Small intestine (tissue), 7 donors: ENCODE data around the gene HK2. TPM values are rescaled to one million over a fixed set of nuclear protein-coding genes. Genes with fewer than 3 reads are reported as not detected.
A peak's percentile ranks its signal among the peaks of the same experiment; 100 is the strongest.

Source experiments
- DNase-seq, 2 donors: peaks; one replicate each; pipeline versions ENCODE4 v3.0.0 to v3.0.0-alpha.2; 2013
- FAIRE-seq: peaks from 2 replicates; lab custom pipeline; 2012; peaks lifted over from hg19 to GRCh38; lab: Jason Lieb, UNC
- H3K27ac ChIP-seq, 3 donors: one replicate each; pipeline ENCODE4 v1.5.1; 2013; ENCODE audit warnings: low read length in 2 of 3, mild to moderate bottlenecking in 2 of 3, control low read depth in 1 of 3, inconsistent platforms in 1 of 3, low read depth in 1 of 3, moderate library complexity in 1 of 3
- H3K27me3 ChIP-seq, 3 donors: one replicate each; pipeline ENCODE4 v1.6.1; 2013; ENCODE audit warnings: low read length in 3 of 3, inconsistent platforms in 1 of 3; ENCODE audit not compliant: control insufficient read depth in 3 of 3, insufficient read depth in 3 of 3
- H3K36me3 ChIP-seq, 3 donors: one replicate each; pipeline ENCODE4 v1.6.1; 2013; ENCODE audit warnings: low read length in 3 of 3, inconsistent platforms in 1 of 3, low read depth in 1 of 3, mild to moderate bottlenecking in 1 of 3, moderate library complexity in 1 of 3; ENCODE audit not compliant: control insufficient read depth in 3 of 3, insufficient read depth in 2 of 3
- H3K4me1 ChIP-seq, 3 donors: one replicate each; pipeline ENCODE4 v1.6.1; 2013; ENCODE audit warnings: low read length in 2 of 3, inconsistent platforms in 1 of 3, low read depth in 1 of 3, mild to moderate bottlenecking in 1 of 3, moderate library complexity in 1 of 3; ENCODE audit not compliant: control insufficient read depth in 3 of 3, insufficient read depth in 2 of 3
- H3K4me3 ChIP-seq, 3 donors: one replicate each; pipeline ENCODE4 v1.5.1; 2013; ENCODE audit warnings: low read length in 3 of 3, control low read depth in 1 of 3, inconsistent platforms in 1 of 3, low read depth in 1 of 3, mild to moderate bottlenecking in 1 of 3, moderate library complexity in 1 of 3
- H3K9me3 ChIP-seq, 2 donors: one replicate each; pipeline ENCODE4 v1.6.1; 2013; ENCODE audit warnings: low read depth in 1 of 2, low read length in 1 of 2; ENCODE audit not compliant: control insufficient read depth in 2 of 2, insufficient read depth in 1 of 2
- WGBS, 3 donors: extraction: QIAGEN DNeasy Blood & Tissue Kit; methylation state at CpG; one replicate each; pipeline ENCODE4 v1.1.7; 2013; 5-methylcytosine and 5-hydroxymethylcytosine counted together
- polyA plus RNA-seq, 4 donors: library from polyadenylated mRNA; stranded (reverse) in 3 of 4; unstranded in 1 of 4; fragments of 200-250 nt in 3 of 4; fragments of 120-200 nt in 1 of 4; gene quantifications; one replicate each; pipeline versions ENCODE4 v1.2.1 to v1.2.3, GENCODE V29; 2013
- donor health status: healthy with polysubstance abuse.
- donor health status: control.
- donor health status: control.
- donor health status: Bipolar disorder and iron deficiency.
- donor health status: healthy.

HK2 gene
- polyA plus RNA-seq, 4 donors, result 2.2 to 7.3 (median 3.7) TPM

DNA sequence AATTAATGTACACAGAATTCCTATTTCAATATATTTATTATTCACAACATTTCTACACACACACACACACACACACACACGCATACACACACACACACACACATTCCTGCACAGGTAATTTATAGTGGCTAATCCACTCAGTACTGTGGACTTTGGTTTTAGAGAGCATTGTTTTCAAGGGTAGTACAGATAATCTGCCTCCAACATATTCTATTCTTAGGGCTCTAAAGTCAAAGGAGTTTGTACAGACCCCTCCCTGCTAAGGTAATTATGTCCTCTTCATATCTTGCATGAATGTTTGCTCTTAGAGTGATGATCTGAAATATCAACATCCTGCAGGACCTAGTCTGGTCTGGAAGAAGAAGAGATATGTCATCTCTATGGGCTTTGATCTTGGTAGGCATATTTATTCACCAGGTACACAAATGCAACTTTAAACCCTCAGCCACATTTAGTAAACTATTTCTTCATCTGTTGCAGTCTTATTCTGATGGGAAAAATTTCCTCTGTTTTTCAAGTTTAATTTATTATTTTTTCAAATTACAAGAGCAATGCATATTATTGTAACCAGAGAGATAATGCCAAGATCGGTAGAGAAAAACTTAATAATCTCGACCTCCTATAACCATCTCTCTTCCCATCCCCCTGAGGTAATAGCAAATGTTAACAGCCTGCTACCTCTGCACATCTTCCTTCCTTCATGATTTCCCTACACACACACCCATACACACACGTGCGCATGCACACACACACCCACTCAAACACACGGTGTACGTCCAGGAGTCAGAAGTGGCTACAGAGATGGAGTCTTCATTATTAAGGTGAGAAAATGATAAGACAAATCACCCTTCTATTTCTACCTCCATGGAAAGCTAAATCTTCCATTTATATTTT lies 106.2 kb downstream of the HK2 start:
- DNase-seq (peak; percentile 49 to 83), FAIRE-seq (no peak)
- Histone ChIP-seq H3K27me3 (no peaks in the 10 kb centered on the region), H3K4me3 (no peak overlapping the region), H3K9me3 (no peaks in the 10 kb centered on the region), H3K4me1 (peaks cover 0 to 6% (median 0%) of the 10 kb centered on the region in 3 donors), H3K27ac (no peak overlapping the region), H3K36me3 (no peaks in the 10 kb centered on the region)
- WGBS, 3 donors, result 63 to 79% (median 71%) methylated on average over 7 of the region's 7 CpGs

DNA sequence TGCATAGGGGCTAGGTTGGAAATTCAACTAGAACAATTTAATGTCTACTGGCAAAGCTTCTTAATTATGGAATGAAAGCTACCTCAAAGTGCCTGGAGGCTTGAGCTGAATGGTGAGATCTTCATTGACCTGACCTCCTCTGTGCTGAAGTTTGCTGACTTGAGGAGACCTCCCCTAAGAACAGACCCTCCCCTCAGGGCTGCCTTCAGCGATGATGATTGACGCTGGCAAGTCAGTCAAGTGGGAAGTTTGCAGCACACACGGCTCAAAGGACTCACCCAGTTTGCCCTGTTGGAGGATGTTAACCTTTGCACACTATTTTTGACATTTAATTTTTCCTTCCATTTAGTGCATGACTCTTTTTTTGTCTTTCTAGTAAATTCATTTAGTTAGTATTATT lies 107.4 kb downstream of the HK2 start:
- H3K9me3 ChIP-seq, result no peaks in the 10 kb centered on the region
- DNase-seq (no peak), FAIRE-seq (no peak)
- H3K27me3 ChIP-seq, result no peaks in the 10 kb centered on the region
- peaks cover 0 to 6% (median 0%) of the 10 kb centered on the region in 3 donors for H3K4me1 ChIP-seq
- WGBS, 3 donors, result 91 to 100% (median 93%) methylated on average over 3 of the region's 3 CpGs
- no peak overlapping the region for H3K4me3 ChIP-seq
- H3K27ac ChIP-seq, result no peak overlapping the region
- H3K36me3 ChIP-seq, result no peaks in the 10 kb centered on the region

DNA sequence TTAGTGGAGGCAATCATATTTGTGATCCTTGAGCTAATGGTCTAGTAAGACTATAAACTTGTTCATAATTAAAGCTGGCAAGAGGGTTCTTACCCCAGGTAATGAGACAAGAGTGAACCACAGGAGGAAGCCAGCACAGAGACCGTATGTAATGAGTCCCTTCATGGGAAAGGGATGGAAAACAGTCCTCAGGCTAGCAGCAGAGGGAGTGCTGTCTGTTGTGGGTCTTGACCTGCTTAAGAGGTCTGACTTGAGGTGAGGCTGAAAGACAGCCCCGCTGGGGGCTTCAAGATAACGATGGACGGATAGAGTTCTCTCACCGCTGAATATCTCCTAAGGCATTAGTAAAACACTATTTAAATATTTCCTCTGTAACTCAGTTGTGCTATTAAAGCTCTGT lies 108.3 kb downstream of the HK2 start:
- Histone ChIP-seq H3K4me3 (no peak overlapping the region), H3K27ac (no peak overlapping the region), H3K36me3 (no peaks in the 10 kb centered on the region), H3K9me3 (no peaks in the 10 kb centered on the region), H3K4me1 (peaks cover 0 to 6% (median 0%) of the 10 kb centered on the region in 3 donors), H3K27me3 (no peaks in the 10 kb centered on the region)
- FAIRE-seq (no peak), DNase-seq (no peak)
- 85 to 94% (median 89%) methylated on average over 5 of the region's 5 CpGs for WGBS, 3 donors

Other genes with a start within 250 kb of the HK2 start
- under 1 TPM in 2 of 4 donors, not detected in 2; 0.12 to 0.13 TPM for gene M1AP, start 185.8 kb upstream of the HK2 start, polyA plus RNA-seq
- gene SEMA4F, start 179.9 kb upstream of the HK2 start, polyA plus RNA-seq, result 1 to 10 TPM in 2 of 4 donors, under 1 TPM in 1, not detected in 1; 0.27 to 2.4 (median 1.0) TPM
- 100 to 1,000 TPM in 2 of 4 donors, 10 to 100 TPM in 2; 44.3 to 116 (median 89.3) TPM for gene POLE4, start 124.5 kb downstream of the HK2 start, polyA plus RNA-seq